Mesenchymal stem cell (in vitro differentiated cells and primary cell): ENCODE results near the gene CBLN3.

Experiments
- DNase-seq: peaks from one replicate; pipeline ENCODE4 v3.0.0-alpha.2; 2013
- H2AFZ ChIP-seq: one replicate; pipeline ENCODE4 v1.6.1; 2013; ENCODE audit warnings: low read depth, mild to moderate bottlenecking, control low read depth, inconsistent platforms, low read length, moderate library complexity
- H2AK5ac ChIP-seq: 2 replicates; pipeline ENCODE4 v1.6.1; 2013; ENCODE audit warnings: low read length, moderate library complexity, mild to moderate bottlenecking, inconsistent platforms; ENCODE audit not compliant: severe bottlenecking
- H2BK120ac ChIP-seq: one replicate; pipeline ENCODE4 v1.6.1; 2013; ENCODE audit warnings: low read depth, mild to moderate bottlenecking, inconsistent platforms, low read length, moderate library complexity
- H2BK12ac ChIP-seq, 2 experiments: one replicate each; pipeline ENCODE4 v1.6.1; 2013; ENCODE audit warnings: inconsistent platforms in 2 of 2, low read length in 2 of 2, mild to moderate bottlenecking in 2 of 2, moderate library complexity in 2 of 2, control low read depth in 1 of 2
- H2BK15ac ChIP-seq: one replicate; pipeline ENCODE4 v1.6.1; 2013; ENCODE audit warnings: mild to moderate bottlenecking, low read depth, inconsistent platforms; ENCODE audit not compliant: poor library complexity, severe bottlenecking
- H2BK5ac ChIP-seq: 2 replicates; pipeline ENCODE4 v1.6.1; 2013; ENCODE audit warnings: low read depth, mild to moderate bottlenecking, low read length, control low read depth, inconsistent platforms; ENCODE audit not compliant: poor library complexity, severe bottlenecking
- H3K14ac ChIP-seq, 2 experiments: one replicate each; pipeline ENCODE4 v1.6.1; 2013; ENCODE audit warnings: inconsistent platforms in 2 of 2, low read length in 2 of 2, control low read depth in 1 of 2, mild to moderate bottlenecking in 1 of 2, moderate library complexity in 1 of 2
- H3K18ac ChIP-seq, 2 experiments: one replicate each; pipeline ENCODE4 v1.6.1; 2013; ENCODE audit warnings: inconsistent platforms in 2 of 2, low read length in 2 of 2, control low read depth in 1 of 2, low read depth in 1 of 2, mild to moderate bottlenecking in 1 of 2
- H3K23ac ChIP-seq, 2 experiments: one replicate each; pipeline ENCODE4 v1.6.1; 2013; ENCODE audit warnings: inconsistent platforms in 2 of 2, low read length in 2 of 2, mild to moderate bottlenecking in 2 of 2, moderate library complexity in 2 of 2, control low read depth in 1 of 2
- H3K27ac ChIP-seq: 2 replicates; pipeline ENCODE4 v1.5.1; 2013; ENCODE audit warnings: mild to moderate bottlenecking, moderate library complexity, low read length, control low read depth, inconsistent platforms; ENCODE audit not compliant: poor library complexity, severe bottlenecking
- H3K27me3 ChIP-seq, 2 experiments: 2 replicates each; pipeline versions ENCODE4 v1.6.1 to v1.7.0; 2013; ENCODE audit warnings: low read length in 2 of 2, mild to moderate bottlenecking in 2 of 2, moderate library complexity in 2 of 2, control low read depth in 1 of 2, inconsistent platforms in 1 of 2; ENCODE audit not compliant: control insufficient read depth in 1 of 2, insufficient read depth in 1 of 2
- H3K36me3 ChIP-seq, 2 experiments: 2 replicates each; pipeline versions ENCODE4 v1.6.1 to v1.7.0; 2013; ENCODE audit warnings: low read length in 2 of 2, control low read depth in 1 of 2, inconsistent platforms in 1 of 2, low read depth in 1 of 2, mild to moderate bottlenecking in 1 of 2; ENCODE audit not compliant: insufficient read depth in 2 of 2, control insufficient read depth in 1 of 2
- H3K4ac ChIP-seq, 2 experiments: one replicate each; pipeline ENCODE4 v1.6.1; 2013; ENCODE audit warnings: inconsistent platforms in 2 of 2, low read length in 2 of 2, mild to moderate bottlenecking in 2 of 2, moderate library complexity in 2 of 2, control low read depth in 1 of 2, low read depth in 1 of 2
- H3K4me1 ChIP-seq: 2 replicates; pipeline ENCODE4 v1.6.1; 2013; ENCODE audit warnings: low read depth, low read length, control low read depth; ENCODE audit not compliant: control insufficient read depth, insufficient read depth
- H3K4me2 ChIP-seq: 2 replicates; pipeline ENCODE4 v1.6.1; 2013; ENCODE audit warnings: low read length, mild to moderate bottlenecking, inconsistent platforms; ENCODE audit not compliant: poor library complexity, severe bottlenecking
- H3K4me3 ChIP-seq, 2 experiments: 2 replicates each; pipeline versions ENCODE4 v1.5.1 to v1.7.0; 2013; ENCODE audit warnings: low read length in 2 of 2, mild to moderate bottlenecking in 2 of 2, control low read depth in 1 of 2, low read depth in 1 of 2; ENCODE audit not compliant: insufficient read depth in 1 of 2
- H3K79me1 ChIP-seq: replicated peaks from 2 replicates; pipeline ENCODE4 v1.6.1; 2013; ENCODE audit warnings: mild to moderate bottlenecking, control low read depth, low read length, inconsistent platforms; ENCODE audit not compliant: poor library complexity, severe bottlenecking
- H3K9ac ChIP-seq: 2 replicates; pipeline ENCODE4 v1.7.0; 2013; ENCODE audit warnings: mild to moderate bottlenecking, low read length, moderate library complexity
- H3K9me3 ChIP-seq: 2 replicates; pipeline ENCODE4 v1.7.0; 2013; ENCODE audit warnings: mild to moderate bottlenecking, low read length; ENCODE audit not compliant: control insufficient read depth
- H4K8ac ChIP-seq: one replicate; pipeline ENCODE4 v1.6.1; 2013; ENCODE audit warnings: inconsistent platforms, mild to moderate bottlenecking, low read length, moderate library complexity
- H4K91ac ChIP-seq: one replicate; pipeline ENCODE4 v1.6.1; 2013; ENCODE audit warnings: mild to moderate bottlenecking, low read length, inconsistent platforms
- WGBS: methylation state at CpG from one replicate; pipeline ENCODE4 v1.1.7; 2013; ENCODE audit warnings: mixed read lengths; 5-methylcytosine and 5-hydroxymethylcytosine counted together

Gene CBLN3

GRCh38 chr14:24432259-24433131 is 3.0 kb upstream of the CBLN3 start:
- Histone ChIP-seq H3K4me3 (peak overlapping the region in 1 of 2 experiments; percentile 99), H3K18ac (no peak overlapping the region), H4K8ac (no peak overlapping the region), H2AK5ac (no peak overlapping the region), H2AFZ (no peak overlapping the region), H3K9me3 (no peaks in the 10 kb centered on the region), H3K9ac (peak overlapping the region; percentile 99), H3K4me2 (peak overlapping the region; percentile 32), H3K79me1 (peaks cover 14% of the 10 kb centered on the region), H3K4ac (no peak overlapping the region), H3K27ac (no peak overlapping the region), H3K23ac (no peak overlapping the region), H3K4me1 (peaks cover 29% of the 10 kb centered on the region), H3K27me3 (no peaks in the 10 kb centered on the region), H2BK5ac (no peak overlapping the region), H2BK12ac (no peak overlapping the region), H3K14ac (no peak overlapping the region), H3K36me3 (peaks cover 31 to 57% of the 10 kb centered on the region in 2 experiments), H2BK120ac (no peak overlapping the region), H2BK15ac (no peak overlapping the region), H4K91ac (no peak overlapping the region)
- no peak for DNase-seq
- WGBS = 97% methylated on average over 23 of the region's 24 CpGs

- H3K27ac ChIP-seq = peak overlapping the region; percentile 89
- H2AK5ac ChIP-seq = peak overlapping the region; percentile 12
- peak; percentile 95 for DNase-seq
- peak overlapping the region in 1 of 2 experiments; percentile 75 for H3K14ac ChIP-seq
- H3K4me2 ChIP-seq = peak overlapping the region; percentile 90
- H3K4ac ChIP-seq = peak overlapping the region in 1 of 2 experiments; percentile 98
- H2BK120ac ChIP-seq = no peak overlapping the region
- H3K4me1 ChIP-seq = peaks cover 29% of the 10 kb centered on the region
- 48% methylated on average over 15 of the region's 15 CpGs for WGBS
- no peaks in the 10 kb centered on the region for H3K27me3 ChIP-seq
- H4K8ac ChIP-seq = no peak overlapping the region
- H3K4me3 ChIP-seq = peak overlapping the region in 1 of 2 experiments; percentile 99
- H3K36me3 ChIP-seq = peaks cover 24 to 54% of the 10 kb centered on the region in 2 experiments
- no peak overlapping the region for H2AFZ ChIP-seq
- H3K23ac ChIP-seq = no peak overlapping the region
- H2BK15ac ChIP-seq = no peak overlapping the region
- H3K9ac ChIP-seq = peak overlapping the region; percentile 99
- no peaks in the 10 kb centered on the region for H3K9me3 ChIP-seq
- peak overlapping the region in 1 of 2 experiments; percentile 74 for H3K18ac ChIP-seq
- no peak overlapping the region for H2BK5ac ChIP-seq
- peak overlapping the region; percentile 2 to 8 for H2BK12ac ChIP-seq
- no peak overlapping the region for H4K91ac ChIP-seq
- H3K79me1 ChIP-seq = peaks cover 12% of the 10 kb centered on the region
Observed at GRCh38 chr14:24431569-24432258, 2.2 kb upstream of the CBLN3 start.

GRCh38 chr14:24430682-24431568 is 1.5 kb upstream of the CBLN3 start:
- Histone ChIP-seq H3K14ac (peak overlapping the region in 1 of 2 experiments; percentile 97), H2AFZ (peak overlapping the region; percentile 42)

More at GRCh38 chr14:24430682-24431568, 1.5 kb upstream of the CBLN3 start:
- H2BK120ac ChIP-seq = peak overlapping the region; percentile 93
- peak overlapping the region; percentile 88 to 90 for H3K18ac ChIP-seq
- peak overlapping the region; percentile 90 for H2AK5ac ChIP-seq
- H3K9ac ChIP-seq = peak overlapping the region; percentile 99
- peak overlapping the region; percentile 84 for H4K8ac ChIP-seq
- peaks cover 12% of the 10 kb centered on the region for H3K79me1 ChIP-seq
- peak overlapping the region; percentile 90 for H3K4me2 ChIP-seq
- H3K36me3 ChIP-seq = peaks cover 19 to 46% of the 10 kb centered on the region in 2 experiments
- H2BK5ac ChIP-seq = peak overlapping the region; percentile 92
- DNase-seq = peak; percentile 85
- H4K91ac ChIP-seq = peak overlapping the region; percentile 98
- H3K27ac ChIP-seq = peak overlapping the region; percentile 89
- H2BK12ac ChIP-seq = peak overlapping the region; percentile 28 to 72
- no peaks in the 10 kb centered on the region for H3K27me3 ChIP-seq
- peak overlapping the region; percentile 75 to 99 for H3K4me3 ChIP-seq
- no peak overlapping the region for H2BK15ac ChIP-seq
- peak overlapping the region in 1 of 2 experiments; percentile 90 for H3K23ac ChIP-seq
- H3K4me1 ChIP-seq = peaks cover 26% of the 10 kb centered on the region
- WGBS = 11% methylated on average over 14 of the region's 19 CpGs
- no peaks in the 10 kb centered on the region for H3K9me3 ChIP-seq
- peak overlapping the region; percentile 90 to 98 for H3K4ac ChIP-seq
